Activated CD4-positive, CD25-positive, alpha-beta regulatory T cell treated with anti-CD3 and anti-CD28 coated beads, Interleukin-2, amount 50 U/mL, for 72 hours (primary cell): ENCODE measurements around the gene LRRN2.

Experiments used
- DNase-seq: peaks from one replicate; pipeline ENCODE4 v3.0.0; 2021

Gene LRRN2

DNA sequence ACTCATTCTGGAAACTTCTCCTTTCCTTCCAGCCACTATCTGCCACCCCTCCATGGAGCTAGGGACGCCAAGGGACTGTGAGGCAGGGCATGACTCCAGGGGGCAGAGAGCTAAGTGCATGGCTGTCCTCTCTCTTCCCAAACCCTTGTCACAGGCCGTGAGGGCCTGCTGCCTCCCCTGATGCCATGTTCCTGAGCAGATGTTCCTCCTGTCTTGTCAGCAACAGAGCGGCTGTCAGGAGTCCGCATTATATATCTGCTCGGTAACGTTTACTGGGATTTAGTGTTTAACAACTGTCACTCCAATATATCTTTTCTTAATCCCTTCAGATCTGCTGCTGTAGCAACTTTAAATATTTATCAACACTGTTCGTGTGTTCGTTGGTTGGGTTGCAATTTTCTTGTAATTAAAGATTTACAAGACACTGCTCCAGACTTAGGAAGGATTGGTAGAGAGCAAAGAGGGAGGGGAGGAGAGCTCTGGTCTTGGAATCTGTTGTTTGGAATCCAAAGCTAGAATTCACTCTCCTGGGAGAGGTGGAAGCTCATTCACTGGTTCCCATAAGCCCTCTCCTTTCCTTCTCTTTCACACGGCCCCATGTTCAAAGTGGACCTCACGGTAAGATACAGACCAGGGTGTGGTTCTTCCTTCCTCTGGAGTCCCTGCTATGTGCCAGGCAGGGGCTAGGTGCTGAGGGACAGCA, 93.1 kb downstream of the LRRN2 start:
- DNase-seq: no peak

DNA sequence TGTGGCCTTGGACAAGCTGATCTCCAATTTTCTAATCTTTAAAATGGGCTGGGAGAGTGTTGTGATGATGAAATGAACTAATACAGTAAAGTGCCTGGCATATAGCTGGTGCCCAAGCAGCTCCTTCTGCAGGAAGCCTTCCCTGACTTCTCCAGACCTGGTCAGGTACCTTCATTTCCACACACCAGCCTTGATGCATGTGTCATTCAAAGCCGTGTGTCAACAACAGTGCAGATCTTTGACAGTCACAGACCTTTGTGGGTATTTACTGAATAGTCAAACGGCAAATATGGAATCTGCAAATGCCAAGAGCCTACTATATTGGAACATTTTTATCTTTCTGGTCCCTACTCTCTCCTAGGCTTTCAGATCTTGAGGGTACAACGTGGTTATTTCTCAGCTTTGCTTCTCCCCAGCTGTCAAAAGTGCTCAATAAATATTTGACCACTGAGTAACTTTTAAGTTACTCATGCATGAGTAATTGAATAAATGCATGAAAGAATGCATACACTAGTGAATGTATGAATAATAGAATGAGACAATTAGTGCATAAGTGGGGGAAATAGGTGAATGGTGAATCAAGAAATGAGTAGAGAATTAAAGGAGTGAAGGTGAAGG, 94.0 kb downstream of the LRRN2 start:
- DNase-seq: no peak

DNA sequence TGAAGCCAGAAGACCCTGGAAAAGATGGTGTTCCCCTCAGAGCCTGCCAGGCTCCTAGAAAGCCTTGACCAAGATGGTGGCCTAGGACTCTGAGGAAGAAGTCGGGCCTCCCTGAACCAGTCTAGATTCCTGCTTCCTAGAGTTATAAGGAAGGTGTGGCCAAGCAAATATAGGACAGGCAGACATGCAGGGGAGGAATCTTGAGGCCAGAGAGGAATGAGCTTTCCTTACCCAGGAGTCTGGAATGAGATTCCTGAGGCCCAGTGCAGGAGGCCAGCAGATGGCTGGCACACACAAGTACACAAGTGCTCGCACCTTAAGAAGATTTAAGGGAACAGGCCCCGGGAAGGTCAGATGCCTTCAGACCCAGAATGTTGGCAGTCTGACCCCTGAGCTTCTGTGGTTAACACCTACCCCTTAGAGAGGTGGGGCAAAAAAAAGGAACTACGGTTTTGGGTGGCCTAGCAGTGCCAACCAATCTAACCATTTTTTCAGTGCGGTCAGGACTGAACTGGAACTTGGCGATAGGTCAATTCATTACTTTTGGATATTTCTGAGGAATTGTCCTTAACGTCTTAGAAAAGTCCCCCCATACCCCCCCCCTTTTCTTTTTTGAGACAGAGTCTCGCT, 96.0 kb downstream of the LRRN2 start:
- no peak for DNase-seq

DNA sequence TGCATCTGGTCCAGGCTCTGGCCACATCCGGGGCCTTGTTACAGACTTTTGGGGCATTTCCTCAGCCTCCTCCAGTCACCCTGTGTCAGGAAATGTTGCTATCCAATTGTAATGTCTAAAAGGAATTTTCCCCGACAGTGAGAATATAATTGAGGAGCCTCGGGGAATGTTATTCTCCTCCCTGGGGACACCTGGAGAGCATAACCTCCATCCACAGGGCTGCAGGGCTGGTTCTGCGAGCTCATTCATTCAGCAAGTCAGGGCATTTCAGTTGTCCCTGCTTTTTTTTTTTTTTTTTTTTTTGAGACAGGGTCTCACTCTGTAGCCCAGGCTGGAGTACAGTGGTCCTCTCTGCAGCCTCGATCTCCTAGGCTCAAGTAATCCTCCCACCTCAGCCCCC, 96.7 kb downstream of the LRRN2 start:
- no peak for DNase-seq

DNA sequence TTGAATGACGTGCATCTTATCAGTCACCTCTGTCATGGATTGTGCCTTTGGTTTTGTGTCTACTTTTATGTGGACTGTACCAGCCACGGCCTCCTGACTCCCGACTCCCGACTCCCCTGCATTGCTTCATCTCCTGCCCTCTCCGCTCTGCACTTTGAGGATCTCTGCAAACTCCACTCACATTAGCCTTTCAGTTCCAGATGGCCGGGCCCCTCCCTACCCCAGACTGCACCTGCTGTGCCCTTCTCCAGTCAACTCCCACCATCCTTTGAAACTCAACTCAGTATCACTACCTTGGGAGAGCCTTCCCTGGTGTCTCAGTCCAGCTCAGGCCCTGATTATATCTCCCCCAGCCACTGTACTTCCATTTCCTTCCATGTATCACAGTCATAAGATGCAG, 97.9 kb downstream of the LRRN2 start:
- DNase-seq: no peak

DNA sequence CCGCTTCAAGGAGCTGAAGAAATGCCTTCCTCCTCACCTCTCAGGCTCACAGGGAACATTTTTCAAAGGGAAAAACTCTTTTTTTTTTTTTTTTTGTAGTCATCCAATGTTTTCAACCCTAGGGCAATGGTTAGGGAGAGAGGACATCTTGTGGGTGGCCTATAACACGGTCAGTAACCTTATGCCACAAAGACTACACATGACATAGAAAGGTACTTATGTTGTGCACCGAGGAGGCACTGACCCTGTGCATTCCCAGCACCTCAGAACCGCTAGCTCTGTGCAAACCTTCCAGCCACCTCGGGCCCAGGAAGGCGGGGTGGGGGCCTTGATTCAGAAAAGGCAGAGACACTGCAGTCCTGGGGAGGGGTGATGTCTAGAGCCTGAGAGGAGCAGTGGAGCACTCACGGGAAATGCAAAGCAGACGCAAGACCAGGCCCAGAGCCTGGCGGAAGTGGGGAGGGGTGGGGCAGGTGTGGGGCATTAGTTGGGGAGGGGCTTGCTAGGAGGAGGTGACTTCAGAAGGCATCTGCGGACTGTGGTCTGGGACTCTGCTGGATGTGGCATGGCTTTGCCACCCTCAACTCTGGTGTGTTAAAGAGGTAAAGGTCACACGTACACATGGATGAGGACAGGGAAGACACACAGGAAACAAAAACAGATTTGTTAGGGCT, 100.7 kb downstream of the LRRN2 start:
- no peak for DNase-seq

DNA sequence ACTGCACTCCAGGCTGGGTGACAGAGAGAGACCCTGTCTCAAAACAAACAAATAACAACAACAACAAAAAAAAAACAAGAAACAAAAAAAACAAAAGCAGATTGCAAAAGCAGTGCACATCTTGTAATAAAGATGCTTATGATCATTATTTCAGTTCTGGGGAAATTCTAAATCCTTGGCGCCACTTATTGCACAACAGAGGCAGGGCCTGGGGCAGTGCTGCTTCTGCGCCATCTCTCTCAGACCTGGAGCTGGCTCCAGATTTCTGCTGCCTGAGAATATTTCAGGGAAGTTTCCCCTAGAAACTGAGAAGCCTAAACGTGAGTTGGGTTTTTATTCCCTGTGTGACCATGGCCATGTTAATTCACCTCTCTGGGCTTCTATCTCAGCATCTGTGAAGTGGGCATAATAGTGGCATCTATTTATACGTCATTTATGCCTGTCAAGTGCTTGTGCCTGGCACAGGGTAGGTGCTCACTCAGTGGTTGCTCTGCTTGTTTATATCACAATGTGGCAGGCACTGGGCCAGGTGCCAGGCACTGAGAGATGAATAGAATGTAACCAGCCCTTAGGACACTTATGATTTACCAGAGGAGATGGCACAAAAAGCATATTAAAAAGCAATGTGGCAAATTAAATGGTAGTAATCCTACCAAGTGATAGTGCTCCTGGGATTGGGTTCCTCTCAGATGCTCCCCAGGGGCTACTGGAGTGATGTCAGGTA, 101.5 kb downstream of the LRRN2 start:
- DNase-seq: no peak

DNA sequence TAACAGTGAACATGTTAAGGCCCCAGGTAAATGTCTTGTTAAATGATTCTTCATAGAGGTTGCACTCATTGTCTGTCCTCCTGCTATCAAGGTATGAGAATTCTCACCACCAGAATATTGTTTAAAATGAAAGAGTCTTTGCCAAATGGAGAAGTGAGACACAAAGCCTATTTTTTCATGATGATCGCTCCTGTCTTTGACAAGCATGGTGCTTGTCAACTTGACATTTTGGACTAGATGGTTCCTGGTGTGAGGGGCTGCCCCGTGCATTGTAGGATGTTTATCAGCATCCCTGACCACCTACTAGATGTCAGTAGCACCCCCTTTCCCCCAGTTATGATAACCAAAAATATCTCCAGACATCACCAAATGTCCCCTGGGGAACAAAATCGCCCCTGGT, 103.8 kb downstream of the LRRN2 start:
- no peak for DNase-seq

DNA sequence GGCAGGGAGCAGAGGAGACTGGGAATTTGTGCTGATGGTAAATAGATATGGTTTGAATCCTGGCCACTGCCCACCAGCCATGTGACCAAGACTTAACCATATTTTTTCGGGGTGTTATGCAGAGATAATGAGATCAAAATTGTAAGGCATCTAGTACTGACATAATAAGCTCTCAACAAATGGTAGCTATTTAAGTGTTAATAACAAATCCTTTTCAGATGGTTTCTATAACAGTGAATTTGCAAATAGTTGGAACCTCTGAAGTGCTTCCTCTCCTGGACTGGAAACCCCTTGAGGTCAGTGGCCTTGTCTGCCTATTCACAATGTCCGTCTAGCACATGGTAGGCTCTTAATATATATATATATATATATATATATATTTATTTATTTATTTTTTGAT, 104.7 kb downstream of the LRRN2 start:
- DNase-seq: no peak

DNA sequence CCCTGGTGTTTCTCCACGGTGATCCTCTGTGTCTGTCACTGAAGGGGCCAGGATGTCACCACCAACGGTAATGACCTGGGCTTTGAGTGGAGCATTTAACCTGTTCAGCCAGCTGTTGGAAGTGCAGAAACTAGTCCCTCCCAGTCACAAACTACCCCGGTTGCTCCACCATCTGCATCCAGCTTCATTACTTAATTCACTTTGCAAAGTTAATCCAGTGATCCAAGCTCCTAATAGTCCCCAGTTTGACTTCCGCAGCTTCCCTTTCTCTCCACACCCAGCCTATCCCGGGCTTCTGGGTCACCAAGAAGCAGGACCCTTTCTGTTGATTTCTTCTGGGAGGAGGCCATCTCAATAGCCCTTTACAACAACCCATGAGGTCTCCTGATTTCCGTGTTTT, 105.9 kb downstream of the LRRN2 start:
- DNase-seq: no peak

DNA sequence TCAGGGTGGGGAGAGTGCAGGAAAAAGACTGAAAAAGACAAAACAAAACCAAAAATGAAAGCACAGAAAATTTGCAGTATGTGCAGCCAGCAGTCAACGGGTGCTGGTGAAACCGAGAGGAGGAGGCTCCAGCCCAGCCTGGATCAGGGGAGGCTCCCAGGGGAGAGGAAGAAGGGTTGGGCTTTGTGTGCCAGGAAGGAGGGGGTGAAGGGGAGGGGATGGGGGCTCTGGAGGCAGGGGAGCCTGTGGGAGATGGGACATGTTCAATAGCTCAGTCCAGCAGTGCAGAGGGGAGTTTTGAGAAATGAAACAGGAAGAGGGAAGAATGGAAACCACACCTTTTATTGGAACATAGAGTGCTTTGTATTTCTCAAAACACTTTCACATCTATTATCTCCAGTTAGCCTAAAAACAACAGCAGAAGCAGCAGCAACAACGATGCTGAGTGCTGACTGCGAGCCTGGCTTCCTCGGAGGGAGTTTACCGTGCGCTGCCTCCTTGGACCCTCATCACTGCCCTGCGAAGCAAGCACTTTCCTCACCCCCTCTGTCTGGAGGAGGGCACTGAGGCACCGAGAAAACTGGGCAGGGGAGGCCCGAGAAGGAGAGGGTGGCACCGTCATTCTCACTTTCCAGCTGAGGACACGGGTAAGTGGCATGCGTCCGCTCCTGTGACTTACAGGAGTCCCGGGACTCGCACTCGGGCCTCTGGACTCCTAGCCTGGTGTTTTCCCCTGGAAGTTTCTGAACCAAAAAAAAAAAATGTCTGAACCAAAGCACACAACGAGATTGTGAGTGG, 106.5 kb downstream of the LRRN2 start:
- DNase-seq: no peak

DNA sequence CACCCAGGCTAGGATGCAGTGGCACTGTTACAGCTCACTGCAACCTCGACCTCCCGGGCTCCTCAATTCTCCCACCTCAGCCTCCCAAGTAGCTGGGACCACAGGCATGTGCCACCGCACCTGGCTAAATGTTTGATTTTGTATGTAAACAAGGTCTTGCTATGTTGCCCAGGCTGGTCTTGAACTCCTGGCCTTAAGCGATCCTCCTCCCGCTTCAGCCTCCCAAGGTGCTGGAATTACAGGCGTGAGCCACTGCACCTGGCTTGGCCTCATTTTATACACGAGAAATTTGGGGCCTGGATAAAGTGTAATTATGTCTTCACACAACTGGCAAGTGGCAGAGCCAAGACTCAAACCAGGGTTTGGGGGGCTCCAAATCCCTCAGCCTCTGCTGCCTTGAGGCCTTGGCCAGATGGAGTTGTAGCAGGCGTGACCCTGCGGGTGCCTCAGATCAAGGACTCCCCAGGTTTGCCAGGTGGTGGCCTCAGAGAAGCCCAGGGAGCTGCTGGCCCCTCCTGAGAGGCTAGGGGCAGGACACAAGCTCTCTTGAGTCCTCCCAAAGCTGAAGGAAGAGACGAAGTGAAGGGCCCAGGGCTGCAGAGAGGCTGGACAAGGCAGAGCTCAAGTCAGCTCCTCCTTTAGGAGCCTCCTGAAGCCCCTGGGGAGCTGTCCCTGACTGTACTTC, 107.6 kb downstream of the LRRN2 start:
- DNase-seq: no peak

DNA sequence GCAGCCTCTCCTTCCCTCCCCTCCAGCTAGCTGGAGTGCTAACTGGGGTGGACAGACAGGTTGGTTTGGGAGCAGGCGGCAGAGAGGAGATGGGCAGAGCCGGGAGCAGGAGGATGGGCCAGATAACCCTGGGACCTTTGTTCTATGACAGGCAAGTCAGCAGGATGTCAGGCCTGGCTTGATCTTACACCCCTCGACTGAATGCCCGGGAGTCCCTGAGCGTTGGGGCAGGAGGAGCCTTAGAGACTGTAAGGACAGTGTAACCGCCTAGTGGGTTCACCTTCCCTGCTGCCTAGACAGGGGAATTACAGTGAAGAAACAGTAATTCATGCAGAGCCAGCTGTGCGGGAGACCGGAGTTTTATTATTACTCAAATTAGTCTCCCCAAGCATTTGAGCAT, 109.1 kb downstream of the LRRN2 start:
- no peak for DNase-seq

DNA sequence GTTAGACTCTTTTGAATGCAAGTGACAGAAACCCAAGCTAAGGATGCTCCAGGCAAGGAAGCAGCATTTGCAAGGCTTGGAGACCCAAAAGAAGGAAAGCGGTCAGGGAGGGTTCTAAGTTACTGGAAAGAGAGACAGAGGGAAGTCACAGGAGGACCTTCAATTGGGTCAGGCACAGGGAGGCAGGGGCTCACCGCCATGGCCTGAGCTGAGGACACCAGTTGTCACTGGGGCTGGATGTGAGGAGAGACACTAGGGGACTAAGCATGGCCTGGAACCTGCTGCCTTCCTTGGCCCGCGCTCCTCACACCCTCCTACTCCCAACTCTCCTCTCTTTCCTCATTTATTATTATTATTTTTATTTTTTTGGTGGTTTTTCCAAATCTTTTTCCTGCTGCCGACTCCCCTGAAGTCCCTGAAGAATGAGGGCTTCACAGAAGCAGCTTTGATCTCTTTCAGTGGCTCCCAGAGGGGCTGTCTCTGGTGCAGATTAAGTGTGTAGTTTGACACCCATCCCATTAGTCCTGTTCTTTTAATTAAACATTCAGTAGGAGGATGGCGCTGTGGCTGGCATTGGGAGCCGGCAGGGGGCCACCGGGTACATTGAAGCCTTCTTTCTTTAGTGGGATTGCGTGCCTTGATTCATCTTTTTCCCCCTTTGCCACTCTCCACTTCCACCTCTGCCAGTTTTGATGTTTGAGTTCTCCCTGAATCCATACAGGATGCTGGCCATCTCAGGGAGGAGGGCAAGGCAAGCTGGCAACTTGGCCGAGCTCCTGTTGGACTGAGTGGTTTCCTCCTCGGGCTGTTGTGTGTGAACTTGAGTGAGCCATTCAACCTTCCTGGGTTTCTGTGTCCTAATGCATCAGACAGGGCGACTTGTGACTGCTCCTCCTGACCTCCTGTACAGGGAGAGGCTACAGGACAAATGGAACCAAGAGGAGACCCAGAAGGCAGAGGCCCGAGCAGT, 110.0 kb downstream of the LRRN2 start:
- DNase-seq: no peak

DNA sequence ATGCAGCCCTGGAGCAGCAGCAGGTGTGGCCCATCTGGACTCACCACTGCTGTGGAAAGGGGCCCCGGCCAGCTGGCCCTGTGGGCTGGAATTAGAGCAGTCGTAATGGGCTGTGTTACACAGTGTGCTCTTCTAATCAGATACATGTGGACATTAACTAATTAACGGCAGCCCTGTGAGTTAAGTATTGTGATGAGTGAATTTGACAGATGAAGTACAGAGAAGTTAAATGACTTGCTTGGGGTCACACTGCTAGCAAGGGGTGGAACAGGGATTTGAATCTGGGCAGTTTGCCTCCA, 110.7 kb downstream of the LRRN2 start:
- DNase-seq: no peak

DNA sequence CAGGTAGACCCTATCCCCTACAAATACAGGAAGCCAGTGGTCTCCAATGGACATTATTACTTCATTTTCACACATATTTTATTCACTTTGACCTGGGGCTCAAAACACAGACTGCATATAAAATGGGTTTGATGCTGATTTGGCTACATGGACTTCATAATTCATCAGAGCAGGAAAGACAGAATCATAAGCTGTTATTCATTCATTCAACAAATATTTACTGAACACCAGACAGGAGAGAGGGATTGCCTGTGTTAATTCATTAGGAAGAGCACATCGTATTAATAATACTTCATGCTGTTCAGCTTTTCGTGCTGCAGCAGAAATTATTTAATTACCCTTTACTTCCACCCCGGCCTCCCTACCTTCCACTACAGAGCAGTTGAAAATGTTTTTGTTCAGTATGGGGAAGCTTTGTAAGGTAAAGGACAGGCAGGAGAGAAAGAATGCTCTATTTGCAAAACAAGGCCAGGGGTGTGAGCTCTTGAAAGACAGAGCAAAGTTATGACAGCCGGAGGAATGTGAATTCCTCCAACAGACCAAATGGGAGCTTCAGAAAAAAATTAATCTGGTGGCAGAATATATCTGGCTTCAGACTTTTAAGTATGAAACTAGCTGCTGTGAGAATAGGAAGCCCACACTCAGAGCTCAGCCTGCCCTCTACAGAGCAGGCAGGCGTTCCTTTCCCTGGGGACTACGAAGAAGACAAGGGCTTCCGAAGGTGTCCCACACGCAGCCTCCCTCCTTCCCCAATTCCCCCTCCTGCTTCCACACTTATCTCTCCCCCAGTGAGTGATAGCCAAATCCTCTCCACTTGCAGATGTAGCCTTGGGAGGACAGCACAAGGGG, 111.3 kb downstream of the LRRN2 start:
- no peak for DNase-seq

DNA sequence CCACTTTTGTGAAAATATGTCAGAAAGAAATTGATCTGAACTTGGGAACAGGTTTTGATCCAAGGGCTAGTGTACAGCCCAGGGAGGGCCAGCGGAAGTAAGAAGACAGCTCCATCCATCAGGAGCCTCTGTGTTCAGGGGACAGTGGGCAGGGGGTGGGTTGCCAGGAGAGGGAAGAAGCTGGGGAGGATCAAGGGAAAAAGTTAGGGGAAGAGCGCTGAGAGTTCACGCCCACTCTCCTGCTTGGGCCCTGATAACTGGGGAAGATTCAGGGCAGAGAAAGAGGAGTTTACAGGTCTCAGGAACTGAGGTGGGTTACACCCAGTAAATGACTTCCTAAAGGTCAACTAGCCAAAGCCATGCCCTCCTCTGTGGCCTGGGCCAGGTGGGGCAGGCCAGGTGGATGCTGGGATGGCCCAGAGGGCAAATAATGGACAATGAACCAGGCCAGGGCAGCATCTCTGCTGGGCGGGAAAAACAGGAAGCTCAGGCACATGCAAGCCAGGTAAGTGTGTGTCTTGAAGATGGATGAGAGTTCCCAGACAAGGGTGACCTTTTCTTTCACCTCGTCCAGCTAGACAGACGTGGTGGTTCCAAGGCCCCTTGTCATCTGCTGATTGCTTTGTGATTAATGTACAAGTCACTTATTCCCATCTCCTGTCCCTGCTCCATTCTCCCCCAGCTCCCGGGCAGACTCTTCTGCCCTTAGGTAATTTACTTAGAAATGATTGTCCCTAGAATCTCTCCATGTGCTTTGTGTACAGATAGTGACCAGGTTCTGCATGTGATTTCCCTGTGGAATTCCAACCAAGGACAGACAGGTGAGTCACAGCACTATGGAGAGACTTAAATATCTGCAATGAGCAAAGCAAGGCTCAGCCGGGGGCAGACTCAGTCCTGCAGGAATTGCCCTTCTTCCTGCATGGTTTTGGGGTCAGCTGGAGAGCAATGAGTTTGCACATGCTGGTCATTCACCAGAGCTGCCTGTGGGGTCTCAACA, 112.3 kb downstream of the LRRN2 start:
- no peak for DNase-seq

DNA sequence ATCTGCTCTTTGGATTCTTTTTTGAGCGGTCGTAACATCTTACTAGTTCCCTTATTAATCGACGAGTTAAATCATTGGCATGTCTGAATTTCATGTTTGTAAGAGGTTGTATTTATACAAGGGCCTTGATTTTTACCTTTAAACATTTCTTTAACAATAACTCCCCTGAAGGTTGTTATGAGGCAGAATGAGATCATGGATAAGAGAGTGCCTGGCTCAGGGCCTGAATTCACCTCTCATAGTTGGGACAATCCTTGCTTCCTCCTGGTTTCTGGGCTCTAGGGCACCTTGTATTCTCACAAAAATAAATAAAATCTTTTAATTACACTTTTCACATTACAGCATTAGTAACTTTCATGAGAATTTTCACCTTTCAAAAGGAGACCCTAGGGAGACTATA, 113.9 kb downstream of the LRRN2 start:
- DNase-seq: no peak

DNA sequence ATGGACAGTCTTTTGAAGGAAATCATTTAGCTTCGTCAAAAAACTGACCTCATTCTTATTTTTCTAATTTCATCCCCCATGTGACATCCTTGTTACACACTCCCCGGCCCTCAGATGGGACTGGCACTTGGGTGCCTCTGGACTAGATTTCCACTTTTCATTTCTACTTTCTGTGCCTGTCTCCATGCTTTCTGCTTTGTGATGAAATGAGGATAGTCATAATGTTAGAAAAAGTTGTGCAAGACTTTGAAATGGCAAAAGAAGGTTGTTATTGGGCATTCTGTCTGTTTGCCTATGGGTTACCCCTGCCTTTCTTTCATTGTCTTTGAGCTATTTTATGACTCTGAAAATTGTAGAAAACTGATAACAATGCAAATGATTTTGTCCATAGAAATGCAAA, 114.4 kb downstream of the LRRN2 start:
- no peak for DNase-seq
